OCI-LY7 (cell line): ENCODE data around the gene MMADHC.
"Not testable (repeated sequence)": the region's sequence is repeated elsewhere in the genome, so short reads cannot be mapped to it uniquely, and the experiment has no call there.

ENCODE experiments used
- CTCF ChIP-seq: fragments of 200-600 bp; sonication (generic); conservative IDR thresholded peaks from 2 replicates; pipeline ENCODE4 v1.5.1; 2014; ENCODE audit warnings: mild to moderate bottlenecking, antibody characterized with exemption, low read length, moderate library complexity, mixed read lengths
- EZH2phosphoT487 ChIP-seq: fragments of 200-600 bp; sonication (generic); IDR thresholded peaks from 2 replicates; pipeline ENCODE4 v1.6.1; 2018; ENCODE audit warnings: low read depth, borderline replicate concordance, mild to moderate bottlenecking, mixed run types, antibody characterized with exemption, low read length, moderate library complexity, mixed read lengths

- TF ChIP-seq CTCF, EZH2phosphoT487: not testable (repeated sequence)
Observed at GRCh38 chr2:149565625-149566024, 21.9 kb downstream of the MMADHC start.
